ENCODE measurements around the gene FOXA3.

The FOXA3 gene

GRCh38 chr19:45906221-45906620 is 42.1 kb downstream of the FOXA3 start:
- TF ChIP-seq CSRNP3 (CRISPR knock-in tag; IDR thresholded peaks at IDR 0.05) (no peak), GLIS3 (CRISPR knock-in tag; IDR thresholded peaks at IDR 0.05) (no peak), ZNF565 (CRISPR knock-in tag; conservative IDR thresholded peaks at IDR 0.05; ENCODE audit: low read depth) (no peak), TSHZ2 (CRISPR knock-in tag; IDR thresholded peaks at IDR 0.05) (no peak), TCF4 (CRISPR knock-in tag; IDR thresholded peaks at IDR 0.05; ENCODE audit: borderline replicate concordance) (no peak), CREB5 (CRISPR knock-in tag; IDR thresholded peaks at IDR 0.05; ENCODE audit: low read depth) (no peak), ZNF70 (CRISPR knock-in tag; IDR thresholded peaks at IDR 0.05) (no peak), PPARA (CRISPR knock-in tag; IDR thresholded peaks at IDR 0.05; ENCODE audit: borderline replicate concordance) (no peak)
- no peak for ATAC-seq

GRCh38 chr19:45908956-45909355 is 44.8 kb downstream of the FOXA3 start:
- ATAC-seq, result no peak
- TF ChIP-seq ZNF8 (CRISPR knock-in tag; IDR thresholded peaks at IDR 0.05), result no peak
- no peak for TF ChIP-seq ISL1 (CRISPR knock-in tag; IDR thresholded peaks at IDR 0.05)
- no peak for TF ChIP-seq ARNTL (CRISPR knock-in tag; IDR thresholded peaks at IDR 0.05; ENCODE audit: borderline replicate concordance, low read depth)
- TF ChIP-seq RARB (CRISPR knock-in tag; IDR thresholded peaks at IDR 0.05), result no peak
- TF ChIP-seq TCF4 (CRISPR knock-in tag; IDR thresholded peaks at IDR 0.05; ENCODE audit: borderline replicate concordance), result no peak
- no peak for TF ChIP-seq TOX (CRISPR knock-in tag; IDR thresholded peaks at IDR 0.05; ENCODE audit: borderline replicate concordance)

- no peak; the same call in 2 of the 3 replicates for ATAC-seq
- TF ChIP-seq ZNF565 (CRISPR knock-in tag; conservative IDR thresholded peaks at IDR 0.05; ENCODE audit: low read depth) (no peak), CREB5 (CRISPR knock-in tag; IDR thresholded peaks at IDR 0.05; ENCODE audit: low read depth) (no peak), PATZ1 (CRISPR knock-in tag; IDR thresholded peaks at IDR 0.05; ENCODE audit: borderline replicate concordance) (no peak), CSRNP3 (CRISPR knock-in tag; IDR thresholded peaks at IDR 0.05) (no peak), RARB (CRISPR knock-in tag; IDR thresholded peaks at IDR 0.05) (no peak), ISL1 (CRISPR knock-in tag; IDR thresholded peaks at IDR 0.05) (no peak), TSHZ2 (CRISPR knock-in tag; IDR thresholded peaks at IDR 0.05) (no peak), GLIS3 (CRISPR knock-in tag; IDR thresholded peaks at IDR 0.05) (no peak), ZC3H10 (CRISPR knock-in tag; IDR thresholded peaks at IDR 0.05) (no peak), ZFP30 (CRISPR knock-in tag; IDR thresholded peaks at IDR 0.05) (no peak), SNAI2 (CRISPR knock-in tag; IDR thresholded peaks at IDR 0.05) (no peak), BACH2 (CRISPR knock-in tag; IDR thresholded peaks at IDR 0.05; ENCODE audit: borderline replicate concordance) (no peak), PPARA (CRISPR knock-in tag; IDR thresholded peaks at IDR 0.05; ENCODE audit: borderline replicate concordance) (no peak), POU6F1 (CRISPR knock-in tag; IDR thresholded peaks at IDR 0.05; ENCODE audit: borderline replicate concordance, low read depth) (no peak), OSR1 (CRISPR knock-in tag; IDR thresholded peaks at IDR 0.05) (no peak), ARNTL (CRISPR knock-in tag; IDR thresholded peaks at IDR 0.05; ENCODE audit: borderline replicate concordance, low read depth) (no peak), TOX (CRISPR knock-in tag; IDR thresholded peaks at IDR 0.05; ENCODE audit: borderline replicate concordance) (no peak), TCF4 (CRISPR knock-in tag; IDR thresholded peaks at IDR 0.05; ENCODE audit: borderline replicate concordance) (no peak), ZNF70 (CRISPR knock-in tag; IDR thresholded peaks at IDR 0.05) (no peak)
These were observed 47.2 kb downstream of the FOXA3 start for GRCh38 chr19:45911291-45911690.
